SK-N-SH treated with all-trans-retinoic acid at 6 μM for 48 hours (cell line): ENCODE results near the gene ATCAY.

Source experiments
- ATAC-seq: fragments of 200-7000 bp; cut with Tn5 transposase; 3 replicates; pipeline ENCODE4 v1.9.1; 2020; ENCODE audit warnings: mild to moderate bottlenecking, moderate library complexity
- ARNTL ChIP-seq: fragments of 450-650 bp; formaldehyde crosslinking; IDR thresholded peaks from 2 replicates; pipeline ENCODE4 v1.5.0; 2020; ENCODE audit warnings: low read depth, mild to moderate bottlenecking, moderate library complexity, borderline replicate concordance
- BACH2 ChIP-seq: fragments of 250-450 bp; sonication (Bioruptor Pico); IDR thresholded peaks from 2 replicates; pipeline ENCODE4 v1.9.0; 2021; ENCODE audit warnings: mild to moderate bottlenecking, borderline replicate concordance
- CSDC2 ChIP-seq: fragments of 250-450 bp; sonication (Bioruptor Pico); IDR thresholded peaks from 2 replicates; pipeline ENCODE4 v1.5.0; 2020; ENCODE audit warnings: mild to moderate bottlenecking, moderate library complexity
- ESRRG ChIP-seq: fragments of 250-450 bp; sonication (Bioruptor Pico); IDR thresholded peaks from 2 replicates; pipeline ENCODE4 v1.6.1; 2021; ENCODE audit warnings: mild to moderate bottlenecking
- GLIS3 ChIP-seq: fragments of 250-450 bp; sonication (Bioruptor Pico); IDR thresholded peaks from 2 replicates; pipeline ENCODE4 v1.5.0; 2020; ENCODE audit warnings: mild to moderate bottlenecking, moderate library complexity
- ISL1 ChIP-seq: fragments of 250-450 bp; sonication (Bioruptor Pico); IDR thresholded peaks from 2 replicates; pipeline ENCODE4 v2.1.2; 2022; ENCODE audit warnings: mild to moderate bottlenecking, moderate library complexity
- RARB ChIP-seq: fragments of 250-450 bp; sonication (Bioruptor Pico); IDR thresholded peaks from 2 replicates; pipeline ENCODE4 v1.8.0; 2021; ENCODE audit warnings: mild to moderate bottlenecking, moderate library complexity
- SNAI2 ChIP-seq: fragments of 250-450 bp; sonication (Bioruptor Pico); IDR thresholded peaks from 2 replicates; pipeline ENCODE4 v1.5.0; 2020; ENCODE audit warnings: mild to moderate bottlenecking, moderate library complexity
- TCF4 ChIP-seq: fragments of 250-450 bp; sonication (Bioruptor Pico); IDR thresholded peaks from 2 replicates; pipeline ENCODE4 v1.8.0; 2021; ENCODE audit warnings: mild to moderate bottlenecking, moderate library complexity, borderline replicate concordance
- TOX ChIP-seq: fragments of 250-450 bp; sonication (Bioruptor Pico); IDR thresholded peaks from 2 replicates; pipeline ENCODE4 v1.8.0; 2021; ENCODE audit warnings: mild to moderate bottlenecking, moderate library complexity, borderline replicate concordance
- ZC3H10 ChIP-seq: fragments of 250-450 bp; sonication (Bioruptor Pico); IDR thresholded peaks from 2 replicates; pipeline ENCODE4 v1.5.1; 2021; ENCODE audit warnings: mild to moderate bottlenecking, moderate library complexity
- ZFP30 ChIP-seq: fragments of 450-650 bp; formaldehyde crosslinking; IDR thresholded peaks from 2 replicates; pipeline ENCODE4 v1.5.0; 2022; ENCODE audit warnings: mild to moderate bottlenecking, moderate library complexity
- ZNF565 ChIP-seq: fragments of 450-650 bp; formaldehyde crosslinking; conservative IDR thresholded peaks from 2 replicates; pipeline ENCODE4 v1.5.0; 2020; ENCODE audit warnings: low read depth, mild to moderate bottlenecking, moderate library complexity
- ZNF70 ChIP-seq: fragments of 450-650 bp; formaldehyde crosslinking; IDR thresholded peaks from 2 replicates; pipeline ENCODE4 v1.5.0; 2020; ENCODE audit warnings: mild to moderate bottlenecking, moderate library complexity
- ZNF8 ChIP-seq: fragments of 450-650 bp; formaldehyde crosslinking; IDR thresholded peaks from 2 replicates; pipeline ENCODE4 v1.5.0; 2020; ENCODE audit warnings: mild to moderate bottlenecking, moderate library complexity
- TF ChIP-seq, protein P1 (sequence below): fragments of 250-450 bp; sonication (Bioruptor Pico); IDR thresholded peaks from 2 replicates; pipeline ENCODE4 v1.5.1; 2020; ENCODE audit warnings: low read depth, mild to moderate bottlenecking, moderate library complexity
- TF ChIP-seq, protein P2 (sequence below): fragments of 250-450 bp; sonication (Bioruptor Pico); IDR thresholded peaks from 2 replicates; pipeline ENCODE4 v1.5.1; 2021; ENCODE audit warnings: mild to moderate bottlenecking, moderate library complexity
- TF ChIP-seq, protein P3 (sequence below): fragments of 250-450 bp; sonication (Bioruptor Pico); IDR thresholded peaks from 2 replicates; pipeline ENCODE4 v1.8.0; 2021; ENCODE audit warnings: low read depth, mild to moderate bottlenecking, moderate library complexity, borderline replicate concordance
- TF ChIP-seq, protein P4 (sequence below): fragments of 250-450 bp; sonication (Bioruptor Pico); IDR thresholded peaks from 2 replicates; pipeline ENCODE4 v1.5.0; 2020; ENCODE audit warnings: mild to moderate bottlenecking, moderate library complexity

ATCAY gene

DNA sequence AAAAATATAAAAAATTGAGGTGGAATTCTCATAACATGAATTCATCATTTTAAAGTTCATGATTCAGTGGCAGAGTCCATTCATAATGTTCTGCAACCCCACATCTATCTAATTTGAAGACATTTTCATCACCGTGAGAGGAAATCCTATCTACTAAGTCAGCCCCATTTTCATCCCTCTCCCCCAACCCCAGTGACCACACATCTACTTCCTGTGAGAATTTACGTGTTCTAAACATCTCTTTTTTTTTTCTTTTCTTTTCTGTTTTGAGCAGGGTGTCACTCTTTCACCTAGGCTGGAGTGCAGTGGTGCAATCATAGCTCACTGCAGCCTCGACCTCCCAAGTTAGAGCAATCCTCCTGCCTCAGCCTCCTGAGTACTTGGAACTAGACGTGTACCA is 17.5 kb downstream of the ATCAY start:
- no peak for ATAC-seq
- TF ChIP-seq RARB (no peak), ZFP30 (CRISPR knock-in tag) (no peak), GLIS3 (CRISPR knock-in tag) (no peak)
- TF ChIP-seq, protein P1, sequence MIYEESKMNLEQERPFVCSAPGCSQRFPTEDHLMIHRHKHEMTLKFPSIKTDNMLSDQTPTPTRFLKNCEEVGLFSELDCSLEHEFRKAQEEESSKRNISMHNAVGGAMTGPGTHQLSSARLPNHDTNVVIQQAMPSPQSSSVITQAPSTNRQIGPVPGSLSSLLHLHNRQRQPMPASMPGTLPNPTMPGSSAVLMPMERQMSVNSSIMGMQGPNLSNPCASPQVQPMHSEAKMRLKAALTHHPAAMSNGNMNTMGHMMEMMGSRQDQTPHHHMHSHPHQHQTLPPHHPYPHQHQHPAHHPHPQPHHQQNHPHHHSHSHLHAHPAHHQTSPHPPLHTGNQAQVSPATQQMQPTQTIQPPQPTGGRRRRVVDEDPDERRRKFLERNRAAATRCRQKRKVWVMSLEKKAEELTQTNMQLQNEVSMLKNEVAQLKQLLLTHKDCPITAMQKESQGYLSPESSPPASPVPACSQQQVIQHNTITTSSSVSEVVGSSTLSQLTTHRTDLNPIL = no peak

DNA sequence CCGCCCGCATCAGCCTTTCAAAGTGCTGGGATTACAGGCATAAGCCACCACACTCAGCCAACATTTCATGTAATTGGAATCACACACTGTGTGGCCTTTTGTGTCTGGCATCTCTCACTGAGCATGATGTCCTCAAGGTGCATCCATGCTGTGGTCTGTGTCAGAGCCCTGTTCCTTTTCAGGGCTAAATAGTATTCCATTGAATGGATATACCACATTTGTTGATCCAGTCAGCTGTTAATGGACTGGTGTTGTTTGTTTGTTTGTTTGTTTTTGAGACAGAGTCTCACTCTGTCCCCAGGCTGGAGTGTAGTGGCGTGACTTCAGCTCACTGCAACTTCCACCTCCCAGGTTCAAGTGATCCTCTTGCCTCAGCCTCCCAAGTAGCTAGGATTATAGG is 17.9 kb downstream of the ATCAY start:
- no peak for ATAC-seq
- TF ChIP-seq ISL1 (CRISPR knock-in tag) (no peak), ZNF8 (CRISPR knock-in tag) (peak; percentile 99)
- TF ChIP-seq, all 23 proteins: peak for 1

DNA sequence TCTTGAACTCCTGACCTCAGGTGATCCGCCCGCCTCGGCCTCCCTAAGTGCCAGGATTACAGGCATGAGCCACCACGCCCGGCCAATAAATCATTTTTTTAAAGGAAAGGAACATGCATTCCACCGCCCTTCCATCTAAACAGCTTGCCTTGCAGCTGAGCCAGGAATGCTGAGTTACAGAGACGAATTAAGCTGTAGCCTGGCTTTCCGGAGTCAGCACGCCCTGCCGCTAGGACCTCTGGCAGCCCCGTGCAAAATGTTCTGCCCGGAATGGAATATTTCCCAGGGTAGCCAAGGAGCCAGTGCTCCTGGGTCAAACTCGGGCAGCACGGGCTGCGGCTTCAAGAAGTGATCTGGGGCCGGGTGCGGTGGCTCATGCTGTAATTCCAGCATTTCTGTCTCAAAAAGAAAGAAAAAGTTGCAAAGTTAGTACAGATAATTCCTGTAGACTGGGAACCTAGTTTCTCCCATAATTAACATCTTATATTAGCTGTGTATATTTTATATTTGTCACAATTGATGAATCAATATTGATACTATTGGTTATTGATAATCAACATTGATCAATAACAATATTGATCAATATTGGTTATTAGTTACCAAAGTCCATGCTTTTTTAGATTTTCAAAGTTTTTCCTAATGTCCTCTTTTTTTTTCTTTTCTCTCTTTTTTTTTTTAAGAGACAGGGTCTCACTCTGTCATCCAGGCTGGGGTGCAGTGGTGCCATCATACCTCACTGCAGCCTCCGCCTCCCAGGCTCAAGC is 19.2 kb downstream of the ATCAY start:
- no peak for ATAC-seq
- TF ChIP-seq ISL1 (CRISPR knock-in tag) (no peak), BACH2 (no peak), ZC3H10 (no peak), CSDC2 (CRISPR knock-in tag) (no peak), TOX (CRISPR knock-in tag) (no peak)
- TF ChIP-seq, protein P2, sequence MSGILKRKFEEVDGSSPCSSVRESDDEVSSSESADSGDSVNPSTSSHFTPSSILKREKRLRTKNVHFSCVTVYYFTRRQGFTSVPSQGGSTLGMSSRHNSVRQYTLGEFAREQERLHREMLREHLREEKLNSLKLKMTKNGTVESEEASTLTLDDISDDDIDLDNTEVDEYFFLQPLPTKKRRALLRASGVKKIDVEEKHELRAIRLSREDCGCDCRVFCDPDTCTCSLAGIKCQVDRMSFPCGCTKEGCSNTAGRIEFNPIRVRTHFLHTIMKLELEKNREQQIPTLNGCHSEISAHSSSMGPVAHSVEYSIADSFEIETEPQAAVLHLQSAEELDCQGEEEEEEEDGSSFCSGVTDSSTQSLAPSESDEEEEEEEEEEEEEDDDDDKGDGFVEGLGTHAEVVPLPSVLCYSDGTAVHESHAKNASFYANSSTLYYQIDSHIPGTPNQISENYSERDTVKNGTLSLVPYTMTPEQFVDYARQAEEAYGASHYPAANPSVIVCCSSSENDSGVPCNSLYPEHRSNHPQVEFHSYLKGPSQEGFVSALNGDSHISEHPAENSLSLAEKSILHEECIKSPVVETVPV (CRISPR knock-in tag) = no peak
- TF ChIP-seq, protein P3, sequence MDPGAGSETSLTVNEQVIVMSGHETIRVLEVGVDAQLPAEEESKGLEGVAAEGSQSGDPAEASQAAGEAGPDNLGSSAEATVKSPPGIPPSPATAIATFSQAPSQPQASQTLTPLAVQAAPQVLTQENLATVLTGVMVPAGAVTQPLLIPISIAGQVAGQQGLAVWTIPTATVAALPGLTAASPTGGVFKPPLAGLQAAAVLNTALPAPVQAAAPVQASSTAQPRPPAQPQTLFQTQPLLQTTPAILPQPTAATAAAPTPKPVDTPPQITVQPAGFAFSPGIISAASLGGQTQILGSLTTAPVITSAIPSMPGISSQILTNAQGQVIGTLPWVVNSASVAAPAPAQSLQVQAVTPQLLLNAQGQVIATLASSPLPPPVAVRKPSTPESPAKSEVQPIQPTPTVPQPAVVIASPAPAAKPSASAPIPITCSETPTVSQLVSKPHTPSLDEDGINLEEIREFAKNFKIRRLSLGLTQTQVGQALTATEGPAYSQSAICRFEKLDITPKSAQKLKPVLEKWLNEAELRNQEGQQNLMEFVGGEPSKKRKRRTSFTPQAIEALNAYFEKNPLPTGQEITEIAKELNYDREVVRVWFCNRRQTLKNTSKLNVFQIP = no peak
- TF ChIP-seq, all 23 proteins: peak for 0

DNA sequence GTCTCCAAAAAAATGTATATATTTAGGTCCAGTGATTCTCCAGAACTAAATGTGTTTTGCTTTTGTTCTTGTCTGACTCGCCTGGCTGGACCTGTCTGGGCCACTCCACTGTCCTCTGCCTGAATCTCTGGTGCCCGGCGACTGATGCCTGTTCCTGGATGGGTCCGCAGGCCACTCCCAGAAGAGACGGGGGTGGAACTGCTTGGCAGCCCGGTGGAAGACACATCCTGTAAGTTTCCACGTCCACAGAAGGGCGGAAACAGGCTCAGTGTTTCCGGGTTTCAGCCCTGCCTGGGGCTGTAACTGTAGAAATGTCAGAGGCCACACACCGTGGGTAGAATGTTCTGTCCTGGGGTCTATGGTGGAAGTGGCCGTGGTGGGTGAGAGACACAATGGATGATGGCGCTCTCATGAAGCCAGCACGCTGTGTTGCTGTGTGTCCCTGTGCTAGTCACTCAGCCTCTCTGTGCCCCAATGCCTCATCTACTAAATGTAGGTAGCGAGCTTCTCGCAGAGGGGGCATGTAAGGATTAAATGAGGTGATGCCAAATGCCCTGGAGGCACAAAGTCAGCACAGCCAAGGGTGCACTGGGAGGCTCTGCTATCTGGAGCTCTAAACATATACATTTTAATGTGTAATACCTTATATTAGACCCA is 22.0 kb downstream of the ATCAY start:
- ATAC-seq = no peak
- TF ChIP-seq, protein P4, sequence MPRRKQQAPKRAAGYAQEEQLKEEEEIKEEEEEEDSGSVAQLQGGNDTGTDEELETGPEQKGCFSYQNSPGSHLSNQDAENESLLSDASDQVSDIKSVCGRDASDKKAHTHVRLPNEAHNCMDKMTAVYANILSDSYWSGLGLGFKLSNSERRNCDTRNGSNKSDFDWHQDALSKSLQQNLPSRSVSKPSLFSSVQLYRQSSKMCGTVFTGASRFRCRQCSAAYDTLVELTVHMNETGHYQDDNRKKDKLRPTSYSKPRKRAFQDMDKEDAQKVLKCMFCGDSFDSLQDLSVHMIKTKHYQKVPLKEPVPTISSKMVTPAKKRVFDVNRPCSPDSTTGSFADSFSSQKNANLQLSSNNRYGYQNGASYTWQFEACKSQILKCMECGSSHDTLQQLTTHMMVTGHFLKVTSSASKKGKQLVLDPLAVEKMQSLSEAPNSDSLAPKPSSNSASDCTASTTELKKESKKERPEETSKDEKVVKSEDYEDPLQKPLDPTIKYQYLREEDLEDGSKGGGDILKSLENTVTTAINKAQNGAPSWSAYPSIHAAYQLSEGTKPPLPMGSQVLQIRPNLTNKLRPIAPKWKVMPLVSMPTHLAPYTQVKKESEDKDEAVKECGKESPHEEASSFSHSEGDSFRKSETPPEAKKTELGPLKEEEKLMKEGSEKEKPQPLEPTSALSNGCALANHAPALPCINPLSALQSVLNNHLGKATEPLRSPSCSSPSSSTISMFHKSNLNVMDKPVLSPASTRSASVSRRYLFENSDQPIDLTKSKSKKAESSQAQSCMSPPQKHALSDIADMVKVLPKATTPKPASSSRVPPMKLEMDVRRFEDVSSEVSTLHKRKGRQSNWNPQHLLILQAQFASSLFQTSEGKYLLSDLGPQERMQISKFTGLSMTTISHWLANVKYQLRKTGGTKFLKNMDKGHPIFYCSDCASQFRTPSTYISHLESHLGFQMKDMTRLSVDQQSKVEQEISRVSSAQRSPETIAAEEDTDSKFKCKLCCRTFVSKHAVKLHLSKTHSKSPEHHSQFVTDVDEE (CRISPR knock-in tag) = no peak
- TF ChIP-seq ZNF70 (CRISPR knock-in tag) = no peak
- TF ChIP-seq SNAI2 (CRISPR knock-in tag) = no peak
- no peak for TF ChIP-seq ISL1 (CRISPR knock-in tag)
- TF ChIP-seq ZFP30 (CRISPR knock-in tag) = no peak
- TF ChIP-seq, protein P2 (CRISPR knock-in tag) = no peak
- no peak for TF ChIP-seq ARNTL (CRISPR knock-in tag)
- TF ChIP-seq ZNF8 (CRISPR knock-in tag) = no peak
- no peak for TF ChIP-seq ZNF565 (CRISPR knock-in tag)
- TF ChIP-seq TCF4 (CRISPR knock-in tag) = no peak
- no peak for TF ChIP-seq ESRRG
